Loucy (cell line): ENCODE data around the gene TRMT112.

Source experiments
- EZH2phosphoT487 ChIP-seq: fragments of 200-600 bp; IDR thresholded peaks from 2 replicates; pipeline ENCODE4 v1.6.1; 2018; ENCODE audit warnings: antibody characterized with exemption, mild to moderate bottlenecking, moderate library complexity, borderline replicate concordance
- TF ChIP-seq, protein P1 (sequence below): fragments of 200-600 bp; sonication (generic); conservative IDR thresholded peaks from 2 replicates; pipeline ENCODE4 v1.5.1; 2014; ENCODE audit warnings: mild to moderate bottlenecking, antibody characterized with exemption, low read length

DNA sequence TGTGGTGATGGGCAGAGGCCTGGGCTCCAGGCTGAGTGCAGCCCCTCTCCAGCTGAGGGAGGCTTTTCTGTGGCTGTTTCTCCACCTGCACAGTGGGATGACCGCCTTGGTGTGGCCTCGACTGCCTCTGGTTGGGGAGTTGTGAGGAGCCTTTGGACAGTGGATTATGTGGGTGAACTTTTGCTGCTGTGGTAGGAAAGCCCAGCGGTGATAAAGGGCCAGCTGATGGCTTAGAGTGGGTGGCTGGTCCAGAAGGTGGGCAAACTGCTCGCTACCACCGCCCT, 13.4 kb downstream of the TRMT112 start:
- TF ChIP-seq, protein P1, sequence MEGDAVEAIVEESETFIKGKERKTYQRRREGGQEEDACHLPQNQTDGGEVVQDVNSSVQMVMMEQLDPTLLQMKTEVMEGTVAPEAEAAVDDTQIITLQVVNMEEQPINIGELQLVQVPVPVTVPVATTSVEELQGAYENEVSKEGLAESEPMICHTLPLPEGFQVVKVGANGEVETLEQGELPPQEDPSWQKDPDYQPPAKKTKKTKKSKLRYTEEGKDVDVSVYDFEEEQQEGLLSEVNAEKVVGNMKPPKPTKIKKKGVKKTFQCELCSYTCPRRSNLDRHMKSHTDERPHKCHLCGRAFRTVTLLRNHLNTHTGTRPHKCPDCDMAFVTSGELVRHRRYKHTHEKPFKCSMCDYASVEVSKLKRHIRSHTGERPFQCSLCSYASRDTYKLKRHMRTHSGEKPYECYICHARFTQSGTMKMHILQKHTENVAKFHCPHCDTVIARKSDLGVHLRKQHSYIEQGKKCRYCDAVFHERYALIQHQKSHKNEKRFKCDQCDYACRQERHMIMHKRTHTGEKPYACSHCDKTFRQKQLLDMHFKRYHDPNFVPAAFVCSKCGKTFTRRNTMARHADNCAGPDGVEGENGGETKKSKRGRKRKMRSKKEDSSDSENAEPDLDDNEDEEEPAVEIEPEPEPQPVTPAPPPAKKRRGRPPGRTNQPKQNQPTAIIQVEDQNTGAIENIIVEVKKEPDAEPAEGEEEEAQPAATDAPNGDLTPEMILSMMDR = no peak
- TF ChIP-seq EZH2phosphoT487 = no peak
